ENCODE data around the gene ZBTB3.
"Not testable (repeated sequence)": the region's sequence is repeated elsewhere in the genome, so short reads cannot be mapped to it uniquely, and the experiment has no call there.

The ZBTB3 gene

GRCh38 chr11:62757846-62758788 lies 4.2 kb upstream of the ZBTB3 start:
- in situ Hi-C loops (cut with MboI; ENCODE audit: low sequenced_read_pairs), result no loop called here

GRCh38 chr11:62755086-62755615 lies 1.2 kb upstream of the ZBTB3 start:
- in situ Hi-C loops (cut with MboI; ENCODE audit: low sequenced_read_pairs), result no loop called here

- in situ Hi-C loops (cut with MboI; ENCODE audit: low sequenced_read_pairs), result no loop called here
These were observed 795 bp downstream of the ZBTB3 start for GRCh38 chr11:62752994-62753735.

GRCh38 chr11:62752177-62752785 lies 1.7 kb downstream of the ZBTB3 start:
- in situ Hi-C loops (cut with MboI; ENCODE audit: low sequenced_read_pairs), result no loop called here

- in situ Hi-C loops (cut with MboI; ENCODE audit: low sequenced_read_pairs), result not testable (repeated sequence)
These were observed 4.0 kb downstream of the ZBTB3 start for GRCh38 chr11:62749931-62750330.

- in situ Hi-C loops (cut with MboI; ENCODE audit: low sequenced_read_pairs), result no loop called here
These were observed 6.3 kb downstream of the ZBTB3 start for GRCh38 chr11:62747475-62748160.

- in situ Hi-C loops (cut with MboI; ENCODE audit: low sequenced_read_pairs), result no loop called here
These were observed 16.8 kb downstream of the ZBTB3 start for GRCh38 chr11:62737196-62737595.

- in situ Hi-C loops (cut with MboI; ENCODE audit: low sequenced_read_pairs), result no loop called here
These were observed 21.1 kb downstream of the ZBTB3 start for GRCh38 chr11:62732830-62733229.

GRCh38 chr11:62730076-62730475 lies 23.9 kb downstream of the ZBTB3 start:
- in situ Hi-C loops (cut with MboI; ENCODE audit: low sequenced_read_pairs), result not testable (repeated sequence)

GRCh38 chr11:62728171-62728988 lies 25.6 kb downstream of the ZBTB3 start, which contains the start of gene TTC9C:
Gene TTC9C (plus strand): TSS chr11:62728486. CDS start chr11:62728849, 363 bp downstream.
- in situ Hi-C loops (cut with MboI; ENCODE audit: low sequenced_read_pairs), result no loop called here

- in situ Hi-C loops (cut with MboI; ENCODE audit: low sequenced_read_pairs), result no loop called here
These were observed 26.1 kb downstream of the ZBTB3 start for GRCh38 chr11:62727872-62728170.

GRCh38 chr11:62727165-62727871 lies 26.6 kb downstream of the ZBTB3 start, which contains the start of gene HNRNPUL2:
Gene HNRNPUL2 (minus strand): TSS chr11:62727457. CDS start chr11:62727156, 301 bp downstream.
- in situ Hi-C loops (cut with MboI; ENCODE audit: low sequenced_read_pairs), result no loop called here

- in situ Hi-C loops (cut with MboI; ENCODE audit: low sequenced_read_pairs), result no loop called here
These were observed 27.1 kb downstream of the ZBTB3 start for GRCh38 chr11:62726915-62727164.

GRCh38 chr11:62726156-62726914 lies 27.6 kb downstream of the ZBTB3 start:
- in situ Hi-C loops (cut with MboI; ENCODE audit: low sequenced_read_pairs), result no loop called here

GRCh38 chr11:62725646-62726045 lies 28.3 kb downstream of the ZBTB3 start:
- in situ Hi-C loops (cut with MboI; ENCODE audit: low sequenced_read_pairs), result no loop called here

- in situ Hi-C loops (cut with MboI; ENCODE audit: low sequenced_read_pairs), result no loop called here
These were observed 29.8 kb downstream of the ZBTB3 start for GRCh38 chr11:62724171-62724570.

GRCh38 chr11:62721994-62722393 lies 32.0 kb downstream of the ZBTB3 start:
- in situ Hi-C loops (cut with MboI; ENCODE audit: low sequenced_read_pairs), result no loop called here

- in situ Hi-C loops (cut with MboI; ENCODE audit: low sequenced_read_pairs), result no loop called here
These were observed 34.5 kb downstream of the ZBTB3 start for GRCh38 chr11:62719302-62719978.

All from HL-60/S4 treated with retinoic acid at 250 ng/mL for 4 days and 3 days (cell line).